ENCODE measurements around the gene CCDC112. TPM values are rescaled to one million over a fixed set of nuclear protein-coding genes. Genes with fewer than 3 reads are reported as not detected.

Gene CCDC112
- total and polyA plus RNA-seq, 2 of the 4 experiments (the other 2 are of a cell fraction): 2.0 to 2.3 TPM

- no TSS peak for BruUV-seq (replicated peaks)
- no peak for DNase-seq
- no peak overlapping the region for H2BK120ac ChIP-seq (ENCODE audit: low read depth, low read length)
- peaks cover 3 to 9% of the 10 kb centered on the region in 2 experiments; a peak in 2 of 4 replicates for H3K79me1 ChIP-seq (ENCODE audit: low read depth in 1 of 2, low read length in 2 of 2)
- H3K4me3 ChIP-seq (ENCODE audit: insufficient read depth, low read depth, low read length): no peak overlapping the region
- no CpG with 5 or more reads among the region's 1 CpG for WGBS, 2 experiments (ENCODE audit: extremely low coverage in 2 of 2, insufficient read length in 1 of 2)
- no peaks in the 10 kb centered on the region for H3K4me1 ChIP-seq (ENCODE audit: control insufficient read depth, insufficient read depth, low read length)
- no peak; the same call in 1 of the 2 replicates for ATAC-seq (ENCODE audit: low read depth)
- H3K27me3 ChIP-seq (ENCODE audit: control insufficient read depth, insufficient read depth, low read length): no peaks in the 10 kb centered on the region
- H4K5ac ChIP-seq (ENCODE audit: low read depth, low read length): no peak overlapping the region
- no peak overlapping the region for H3K4me2 ChIP-seq (ENCODE audit: low read depth, low read length)
- no peak overlapping the region for H2AK5ac ChIP-seq (ENCODE audit: low read depth, low read length)
- CTCF ChIA-PET: no interaction called here
- in situ Hi-C loops (cut with MboI; ENCODE audit: low sequenced_read_pairs): no loop called here
- H3K27ac ChIP-seq (ENCODE audit: insufficient read depth, low read length): no peak overlapping the region
- TF ChIP-seq RCOR1 (IDR thresholded peaks at IDR 0.05; ENCODE audit: insufficient replicate concordance, low read length) (no peak), BHLHE40 (IDR thresholded peaks at IDR 0.05; ENCODE audit: low read depth, low read length) (no peak), NFE2L2 (IDR thresholded peaks at IDR 0.05; ENCODE audit: low read depth, low read length) (no peak), RAD21 (IDR thresholded peaks at IDR 0.05; ENCODE audit: low read length) (no peak), CTCF (conservative IDR thresholded peaks at IDR 0.05; ENCODE audit: low read depth, low read length) (no peak), SMC3 (IDR thresholded peaks at IDR 0.05; ENCODE audit: low read depth, low read length) (no peak)
- peaks cover 5% of the 10 kb centered on the region for H3K36me3 ChIP-seq (ENCODE audit: control insufficient read depth, insufficient read depth, low read length)
- H3K18ac ChIP-seq (ENCODE audit: low read depth, low read length): no peak overlapping the region
- H2AK9ac ChIP-seq (replicated peaks; ENCODE audit: low read depth, low read length, poor library complexity): no peak overlapping the region
- H2BK20ac ChIP-seq (ENCODE audit: low read depth, low read length): no peak overlapping the region
- H4K20me1 ChIP-seq (ENCODE audit: insufficient read depth, low read length): no peaks in the 10 kb centered on the region
- dilution Hi-C loops (cut with HindIII; ENCODE audit: low sequenced_read_pairs, unreplicated experiment): no loop called here
- POLR2A ChIA-PET (ENCODE audit: unreplicated experiment): no interaction called here
- no peak overlapping the region for H3K9ac ChIP-seq (ENCODE audit: low read depth, low read length)
- peaks cover 3% of the 10 kb centered on the region; the same call in 1 of the 2 replicates for H3K9me1 ChIP-seq (ENCODE audit: insufficient read depth, low read length)
- H4K91ac ChIP-seq (ENCODE audit: insufficient read depth, low read depth, low read length): no peak overlapping the region
- H3K56ac ChIP-seq (ENCODE audit: extremely low read depth, insufficient read depth, low read length): no peak overlapping the region
- H4K8ac ChIP-seq (ENCODE audit: low read depth in 2 of 2, low read length in 2 of 2): no peak overlapping the region
- no peak overlapping the region for H3K4ac ChIP-seq (ENCODE audit: low read depth, low read length)
- H2AFZ ChIP-seq (replicated peaks; ENCODE audit: low read length, poor library complexity): no peak overlapping the region
- intact Hi-C loops (cut with micrococcal nuclease): no loop called here
- H3K9me3 ChIP-seq (ENCODE audit: control insufficient read depth, insufficient read depth, low read length): no peaks in the 10 kb centered on the region
- H2BK15ac ChIP-seq (ENCODE audit: low read depth, low read length): no peak overlapping the region
- H3K23ac ChIP-seq (ENCODE audit: low read depth, low read length): no peak overlapping the region
- no peak overlapping the region for H3K14ac ChIP-seq (replicated peaks; ENCODE audit: low read depth, low read length)
- H2BK5ac ChIP-seq (ENCODE audit: low read depth, low read length, poor library complexity, severe bottlenecking): no peak overlapping the region
Measured at GRCh38 chr5:115227281-115227680, 69.2 kb downstream of the CCDC112 start.

Small RNA genes lying within 50 kb of the gene (microRNA-seq; reads per million reads assigned to microRNA genes)
- not detected for gene HMGN1P15 (ENCODE audit: insufficient read depth, insufficient read length)

Small RNA genes lying within 50 kb of the gene (small RNA-seq; reads per million reads assigned to genes)
- 0 reads per million in 5 experiments for gene HMGN1P15

Other genes with a start within 250 kb of the CCDC112 start
- under 0.01 and 0.18 TPM in 2 replicates for gene TRIM36, start 126.7 kb downstream of the CCDC112 start, total RNA-seq (2012; rRNA removed)
- gene TRIM36, start 126.7 kb downstream of the CCDC112 start, polyA plus RNA-seq (2012; rRNA removed): 0.10 and 0.16 TPM in 2 replicates
- gene PGGT1B, start 33.8 kb downstream of the CCDC112 start, total RNA-seq (2012; rRNA removed): 17.2 and 19.2 TPM in 2 replicates
- gene PGGT1B, start 33.8 kb downstream of the CCDC112 start, polyA plus RNA-seq (2012; rRNA removed): 0.95 and 2.1 TPM in 2 replicates
- 21.5 and 30.3 TPM in 2 replicates for gene FEM1C, start 248.1 kb upstream of the CCDC112 start, total RNA-seq (2012; rRNA removed)
- gene FEM1C, start 248.1 kb upstream of the CCDC112 start, polyA plus RNA-seq (2012; rRNA removed): 5.3 and 6.3 TPM in 2 replicates

All from IMR-90 (cell line).